ENCODE results near the gene BTBD7. TPM values are rescaled to one million over a fixed set of nuclear protein-coding genes. Genes with fewer than 3 reads are reported as not detected.

Gene BTBD7
- total RNA-seq, 1 experiment from 2014 or later: 30.8 TPM

- ChIA-PET RAD21 (ENCODE audit: low non-redundant PET in 1 of 2, low total read pairs in 2 of 2, uncharacterized antibody in 2 of 2, unreplicated experiment in 2 of 2) (no interaction called here), POLR2A (no interaction called here), CTCF (no interaction called here)
- no peaks in the 10 kb centered on the region for H3K36me3 ChIP-seq (ENCODE audit: control insufficient read depth in 1 of 2, insufficient read depth in 2 of 2, low read length in 2 of 2)
- no TSS peak for BruUV-seq (replicated peaks)
- no peaks in the 10 kb centered on the region for H3K9me2 ChIP-seq (ENCODE audit: insufficient read depth)
- H3K27ac ChIP-seq (ENCODE audit: low read depth, low read length): no peak overlapping the region
- no peak for ATAC-seq
- no peak for DNase-seq (ENCODE audit: low read depth, low spot score)
- H3K27me3 ChIP-seq (ENCODE audit: insufficient read depth, low read length): no peaks in the 10 kb centered on the region
- no peak overlapping the region for H2AFZ ChIP-seq (ENCODE audit: low read depth, low read length, poor library complexity, severe bottlenecking)
- H3K4me2 ChIP-seq (ENCODE audit: low read length): no peak overlapping the region
- no peak overlapping the region for H3K4me3 ChIP-seq (replicated peaks in 1 of 2; ENCODE audit: low read depth in 1 of 2, low read length in 2 of 2)
- H3K9ac ChIP-seq (ENCODE audit: low read length): no peak overlapping the region
- TF ChIP-seq ZBTB33 (IDR thresholded peaks at IDR 0.05; ENCODE audit: extremely low read depth, insufficient replicate concordance, low read length) (no peak), ZFX (IDR thresholded peaks at IDR 0.05) (no peak), SIN3A (IDR thresholded peaks at IDR 0.05; ENCODE audit: low read depth) (no peak), ZNF274 (IDR thresholded peaks at IDR 0.05; ENCODE audit: low read depth, low read length) (no peak), CBX3 (IDR thresholded peaks at IDR 0.05; ENCODE audit: low read depth) (no peak)
- peaks cover 2% of the 10 kb centered on the region; the same call in 1 of the 2 replicates for H4K20me1 ChIP-seq (ENCODE audit: insufficient read depth)
- intact Hi-C loops (cut with micrococcal nuclease): no loop called here
- H3K4me1 ChIP-seq (ENCODE audit: control insufficient read depth in 1 of 2, insufficient read depth in 2 of 2, low read length in 2 of 2): peaks cover 0 to 19% of the 10 kb centered on the region in 2 experiments; a peak in 2 of 4 replicates
- H3K79me2 ChIP-seq (ENCODE audit: insufficient read depth, low read length): peaks cover 94% of the 10 kb centered on the region
- no peaks in the 10 kb centered on the region for H3K9me3 ChIP-seq (ENCODE audit: control insufficient read depth in 1 of 2, insufficient read depth in 1 of 2, low read depth in 1 of 2, low read length in 2 of 2)
These were observed 13.3 kb downstream of the BTBD7 start for GRCh38 chr14:93319494-93319893.

DNA sequence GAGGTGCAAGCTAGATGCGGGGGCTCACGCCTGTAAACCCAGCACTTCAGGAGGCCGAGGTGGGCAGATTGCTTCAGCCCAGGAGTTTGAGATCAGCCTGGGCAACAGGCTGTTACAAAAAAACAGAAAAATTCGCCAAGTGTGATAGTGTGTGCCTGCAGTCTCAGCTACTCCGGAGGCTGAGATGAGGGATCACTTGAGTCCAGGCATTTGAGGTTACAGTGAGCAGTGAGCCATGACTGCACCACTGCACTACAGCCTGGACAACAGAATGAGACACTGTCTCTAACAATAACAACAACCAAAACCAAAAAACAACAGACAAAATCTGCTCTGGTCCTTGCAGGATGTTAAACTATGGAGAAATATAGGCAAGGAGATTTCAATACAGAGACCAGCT is 13.9 kb downstream of the BTBD7 start:
- Histone ChIP-seq H3K4me1 (ENCODE audit: control insufficient read depth in 1 of 2, insufficient read depth in 2 of 2, low read length in 2 of 2) (peaks cover 0 to 19% of the 10 kb centered on the region in 2 experiments; a peak in 2 of 4 replicates), H3K36me3 (ENCODE audit: control insufficient read depth in 1 of 2, insufficient read depth in 2 of 2, low read length in 2 of 2) (no peaks in the 10 kb centered on the region)
- no peak for TF ChIP-seq FOSL1 (IDR thresholded peaks at IDR 0.05; ENCODE audit: low read depth)
- TF ChIP-seq RAD21 (IDR thresholded peaks at IDR 0.05; ENCODE audit: low read depth): no peak
- TF ChIP-seq, protein P1, sequence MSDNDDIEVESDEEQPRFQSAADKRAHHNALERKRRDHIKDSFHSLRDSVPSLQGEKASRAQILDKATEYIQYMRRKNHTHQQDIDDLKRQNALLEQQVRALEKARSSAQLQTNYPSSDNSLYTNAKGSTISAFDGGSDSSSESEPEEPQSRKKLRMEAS (IDR thresholded peaks at IDR 0.05): no peak
- TF ChIP-seq, protein P2, sequence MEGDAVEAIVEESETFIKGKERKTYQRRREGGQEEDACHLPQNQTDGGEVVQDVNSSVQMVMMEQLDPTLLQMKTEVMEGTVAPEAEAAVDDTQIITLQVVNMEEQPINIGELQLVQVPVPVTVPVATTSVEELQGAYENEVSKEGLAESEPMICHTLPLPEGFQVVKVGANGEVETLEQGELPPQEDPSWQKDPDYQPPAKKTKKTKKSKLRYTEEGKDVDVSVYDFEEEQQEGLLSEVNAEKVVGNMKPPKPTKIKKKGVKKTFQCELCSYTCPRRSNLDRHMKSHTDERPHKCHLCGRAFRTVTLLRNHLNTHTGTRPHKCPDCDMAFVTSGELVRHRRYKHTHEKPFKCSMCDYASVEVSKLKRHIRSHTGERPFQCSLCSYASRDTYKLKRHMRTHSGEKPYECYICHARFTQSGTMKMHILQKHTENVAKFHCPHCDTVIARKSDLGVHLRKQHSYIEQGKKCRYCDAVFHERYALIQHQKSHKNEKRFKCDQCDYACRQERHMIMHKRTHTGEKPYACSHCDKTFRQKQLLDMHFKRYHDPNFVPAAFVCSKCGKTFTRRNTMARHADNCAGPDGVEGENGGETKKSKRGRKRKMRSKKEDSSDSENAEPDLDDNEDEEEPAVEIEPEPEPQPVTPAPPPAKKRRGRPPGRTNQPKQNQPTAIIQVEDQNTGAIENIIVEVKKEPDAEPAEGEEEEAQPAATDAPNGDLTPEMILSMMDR (IDR thresholded peaks at IDR 0.05 in 2 of 3, conservative IDR thresholded peaks at IDR 0.05 in 1 of 3; ENCODE audit: borderline replicate concordance in 1 of 3, insufficient read depth in 1 of 3, low read depth in 2 of 3, low read length in 2 of 3): no peak
- TF ChIP-seq TCF7L2 (IDR thresholded peaks at IDR 0.05; ENCODE audit: borderline replicate concordance, extremely low read depth, insufficient read depth, insufficient read length): no peak
- TF ChIP-seq YY1 (IDR thresholded peaks at IDR 0.05; ENCODE audit: extremely low read depth, insufficient replicate concordance, low read depth, low read length): no peak
- no peak for TF ChIP-seq ZBTB33 (IDR thresholded peaks at IDR 0.05; ENCODE audit: extremely low read depth, insufficient replicate concordance, low read length)
- no peak for TF ChIP-seq ZFX (IDR thresholded peaks at IDR 0.05)
- no peak for TF ChIP-seq ATF3 (IDR thresholded peaks at IDR 0.05)
- no peak for TF ChIP-seq EZH2 (IDR thresholded peaks at IDR 0.05)
- no peak for TF ChIP-seq POLR2AphosphoS5 (IDR thresholded peaks at IDR 0.05; ENCODE audit: low read depth, low read length)

More for the DNA sequence above, 13.9 kb downstream of the BTBD7 start:
- no peak overlapping the region for H3K4me3 ChIP-seq (replicated peaks in 1 of 2; ENCODE audit: low read depth in 1 of 2, low read length in 2 of 2)
- no peak overlapping the region for H3K27ac ChIP-seq (ENCODE audit: low read depth, low read length)
- DNase-seq (ENCODE audit: low read depth, low spot score) (no peak), ATAC-seq (no peak)
- no peaks in the 10 kb centered on the region for H3K9me3 ChIP-seq (ENCODE audit: control insufficient read depth in 1 of 2, insufficient read depth in 1 of 2, low read depth in 1 of 2, low read length in 2 of 2)
- H4K20me1 ChIP-seq (ENCODE audit: insufficient read depth): no peaks in the 10 kb centered on the region; the same call in 1 of the 2 replicates
- no peak overlapping the region for H3K9ac ChIP-seq (ENCODE audit: low read length)
- H2AFZ ChIP-seq (ENCODE audit: low read depth, low read length, poor library complexity, severe bottlenecking): no peak overlapping the region
- no peak overlapping the region for H3K4me2 ChIP-seq (ENCODE audit: low read length)
- ChIA-PET POLR2A (no interaction called here), RAD21 (ENCODE audit: low non-redundant PET in 1 of 2, low total read pairs in 2 of 2, uncharacterized antibody in 2 of 2, unreplicated experiment in 2 of 2) (no interaction called here), CTCF (no interaction called here)
- no peaks in the 10 kb centered on the region for H3K27me3 ChIP-seq (ENCODE audit: insufficient read depth, low read length)
- no peaks in the 10 kb centered on the region for H3K9me2 ChIP-seq (ENCODE audit: insufficient read depth)
- intact Hi-C loops (cut with micrococcal nuclease): no loop called here
- BruUV-seq (replicated peaks): no TSS peak
- H3K79me2 ChIP-seq (ENCODE audit: insufficient read depth, low read length): peaks cover 93% of the 10 kb centered on the region
